ENCODE measurements around the gene HEATR1. TPM values are rescaled to one million over a fixed set of nuclear protein-coding genes. Genes with fewer than 3 reads are reported as not detected.

HEATR1 gene
- total RNA-seq, 4 donors from 2014 or later = 12.7 to 18.3 (median 16.8) TPM

DNA sequence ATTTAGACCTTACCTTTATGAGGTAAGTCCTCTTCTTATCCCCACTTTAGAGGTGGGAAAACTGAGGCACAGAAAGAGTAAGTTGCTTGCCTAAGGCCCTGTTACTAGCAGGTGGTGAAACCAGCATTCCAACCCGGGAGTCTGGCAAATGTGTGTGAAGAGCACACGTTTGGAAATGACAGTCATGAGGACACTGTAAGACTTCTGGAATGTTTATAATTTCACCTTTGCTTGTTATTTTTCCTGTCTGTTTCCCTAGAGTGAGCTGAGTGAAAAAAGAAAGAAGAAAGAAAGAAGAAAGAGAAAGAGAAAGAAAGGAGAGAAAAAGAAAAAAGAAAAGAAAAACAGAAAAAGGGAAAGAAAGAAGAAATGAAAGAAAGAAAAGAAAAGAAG lies 101.7 kb downstream of the HEATR1 start:
- intact Hi-C loops (cut with DNase I; ENCODE audit: low total_unique reads) = no loop called here
- WGBS, 2 donors = 23 to 24% methylated on average over 2 of the region's 2 CpGs
- TF ChIP-seq POLR2A (IDR thresholded peaks at IDR 0.05) (no peak), CTCF (IDR thresholded peaks at IDR 0.05) (no peak)
- DNase-seq (ENCODE audit: low spot score in 2 of 2) = no peak
- no peak overlapping the region for H3K4me3 ChIP-seq (ENCODE audit: low read depth, poor library complexity, severe bottlenecking)

- intact Hi-C loops (cut with DNase I; ENCODE audit: low total_unique reads) = no loop called here
- 84 to 86% methylated on average over 6 of the region's 6 CpGs for WGBS, 2 donors
- no peak overlapping the region for H3K4me3 ChIP-seq (ENCODE audit: low read depth, poor library complexity, severe bottlenecking)
- DNase-seq (ENCODE audit: low spot score in 2 of 2) = no peak
- TF ChIP-seq CTCF (IDR thresholded peaks at IDR 0.05) (no peak), POLR2A (IDR thresholded peaks at IDR 0.05) (no peak)
Observed at GRCh38 chr1:236501093-236501492, 103.2 kb downstream of the HEATR1 start.

Other genes starting within 250 kb of the HEATR1 start
- 1 to 10 TPM; 3.5 to 7.2 (median 4.5) TPM for gene EDARADD, start 210.2 kb downstream of the HEATR1 start, total RNA-seq
- gene LGALS8, start 80.5 kb downstream of the HEATR1 start, total RNA-seq = 100 to 1,000 TPM in 1 of 4 donors, 10 to 100 TPM in 3; 80.2 to 138 (median 89.4) TPM
- gene ACTN2, start 82.0 kb upstream of the HEATR1 start, total RNA-seq = under 1 TPM in 2 of 4 donors, not detected in 2; 0.06 to 0.20 TPM
- 10 to 100 TPM; 16.3 to 34.0 (median 24.2) TPM for gene MTR, start 190.8 kb upstream of the HEATR1 start, total RNA-seq

Data from lower leg skin (tissue), 4 donors.